H9 (cell line): ENCODE measurements around the gene STON2. TPM values are rescaled to one million over a fixed set of nuclear protein-coding genes. Genes with fewer than 3 reads are reported as not detected.

Source experiments
- DNase-seq: peaks from one replicate; pipeline ENCODE4 v3.0.0-alpha.2; 2017
- H2AFZ ChIP-seq: one replicate; pipeline ENCODE4 v1.6.1; 2013; ENCODE audit warnings: mild to moderate bottlenecking, low read length, control low read depth, moderate library complexity
- H2AK5ac ChIP-seq: 2 replicates; pipeline ENCODE4 v1.6.1; 2013; ENCODE audit warnings: low read length, control low read depth, mixed read lengths; ENCODE audit not compliant: insufficient read length
- H2BK120ac ChIP-seq: one replicate; pipeline ENCODE4 v1.6.1; 2013; ENCODE audit warnings: low read depth, mild to moderate bottlenecking, low read length, control low read depth, inconsistent platforms; ENCODE audit not compliant: poor library complexity, severe bottlenecking
- H2BK12ac ChIP-seq: 2 replicates; pipeline ENCODE4 v1.6.1; 2013; ENCODE audit warnings: low read length, control low read depth, mixed read lengths, low read depth; ENCODE audit not compliant: insufficient read length
- H2BK15ac ChIP-seq: 2 replicates; pipeline ENCODE4 v1.6.1; 2013; ENCODE audit warnings: low read depth, low read length, control low read depth
- H2BK20ac ChIP-seq: one replicate; pipeline ENCODE4 v1.6.1; 2013; ENCODE audit warnings: low read depth, mild to moderate bottlenecking, low read length, control low read depth, inconsistent platforms; ENCODE audit not compliant: poor library complexity, severe bottlenecking
- H2BK5ac ChIP-seq: 2 replicates; pipeline ENCODE4 v1.6.1; 2013; ENCODE audit warnings: low read length, control low read depth, mixed read lengths; ENCODE audit not compliant: insufficient read length
- H3K14ac ChIP-seq: 2 replicates; pipeline ENCODE4 v1.6.1; 2013; ENCODE audit warnings: low read length, control low read depth; ENCODE audit not compliant: insufficient read depth
- H3K18ac ChIP-seq: 2 replicates; pipeline ENCODE4 v1.6.1; 2013; ENCODE audit warnings: low read depth, mild to moderate bottlenecking, mixed read lengths, low read length, control low read depth; ENCODE audit not compliant: insufficient read length
- H3K23ac ChIP-seq: 2 replicates; pipeline ENCODE4 v1.6.1; 2013; ENCODE audit warnings: low read length, control low read depth, mixed read lengths, low read depth; ENCODE audit not compliant: insufficient read length
- H3K23me2 ChIP-seq: 2 replicates; pipeline ENCODE4 v1.6.1; 2013; ENCODE audit warnings: low read depth, mild to moderate bottlenecking, mixed read lengths, low read length, control low read depth; ENCODE audit not compliant: insufficient read length, poor library complexity, severe bottlenecking
- H3K27ac ChIP-seq: 2 replicates; pipeline ENCODE4 v1.5.1; 2013; ENCODE audit warnings: low read length, control low read depth, mixed read lengths, low read depth; ENCODE audit not compliant: insufficient read length
- H3K27me3 ChIP-seq: 2 replicates; pipeline ENCODE4 v1.6.1; 2013; ENCODE audit warnings: low read length, control low read depth, inconsistent platforms; ENCODE audit not compliant: insufficient read depth
- H3K4ac ChIP-seq: 2 replicates; pipeline ENCODE4 v1.6.1; 2013; ENCODE audit warnings: low read depth, mild to moderate bottlenecking, control low read depth, inconsistent platforms, low read length, moderate library complexity
- H3K4me1 ChIP-seq: 2 replicates; pipeline ENCODE4 v1.6.1; 2013; ENCODE audit warnings: low read length, control low read depth, inconsistent platforms; ENCODE audit not compliant: insufficient read depth
- H3K4me2 ChIP-seq: 2 replicates; pipeline ENCODE4 v1.6.1; 2013; ENCODE audit warnings: low read length, control low read depth, mixed read lengths; ENCODE audit not compliant: insufficient read length, insufficient read depth
- H3K56ac ChIP-seq: 2 replicates; pipeline ENCODE4 v1.6.1; 2013; ENCODE audit warnings: low read depth, mild to moderate bottlenecking, mixed read lengths, low read length, control low read depth; ENCODE audit not compliant: insufficient read length
- H3K79me1 ChIP-seq: 2 replicates; pipeline ENCODE4 v1.6.1; 2013; ENCODE audit warnings: low read depth, mild to moderate bottlenecking, moderate library complexity, low read length, control low read depth, inconsistent platforms; ENCODE audit not compliant: insufficient read depth, poor library complexity, severe bottlenecking
- H3K79me2 ChIP-seq: 2 replicates; pipeline ENCODE4 v1.6.1; 2013; ENCODE audit warnings: low read length, control low read depth, inconsistent platforms; ENCODE audit not compliant: insufficient read depth
- H3K9ac ChIP-seq: 2 replicates; pipeline ENCODE4 v1.6.1; 2013; ENCODE audit warnings: low read length, control low read depth, mixed read lengths; ENCODE audit not compliant: insufficient read length; ENCODE audit errors: extremely low read depth
- H3K9me3 ChIP-seq: one replicate; pipeline ENCODE4 v1.6.1; 2013; ENCODE audit warnings: low read depth, low read length, inconsistent platforms; ENCODE audit not compliant: control insufficient read depth
- H3T11ph ChIP-seq: one replicate; pipeline ENCODE4 v1.6.1; 2013; ENCODE audit warnings: mild to moderate bottlenecking, low read length, control low read depth, inconsistent platforms
- H4K20me1 ChIP-seq: one replicate; pipeline ENCODE4 v1.6.1; 2013; ENCODE audit not compliant: control insufficient read depth, insufficient read length, insufficient read depth
- H4K5ac ChIP-seq: 2 replicates; pipeline ENCODE4 v1.6.1; 2013; ENCODE audit warnings: low read depth, mild to moderate bottlenecking, mixed read lengths, low read length, control low read depth; ENCODE audit not compliant: insufficient read length
- H4K8ac ChIP-seq: replicated peaks from 2 replicates; pipeline ENCODE4 v1.6.1; 2013; ENCODE audit warnings: low read length, control low read depth, mixed read lengths, low read depth; ENCODE audit not compliant: insufficient read length
- H4K91ac ChIP-seq: 2 replicates; pipeline ENCODE4 v1.6.1; 2013; ENCODE audit warnings: low read depth, mild to moderate bottlenecking, moderate library complexity, mixed read lengths, low read length, control low read depth; ENCODE audit not compliant: insufficient read length
- H3K27ac Mint-ChIP-seq, 3 experiments: 2 replicates in 2 of 3; 3 replicates in 1 of 3; pipeline ENCODE4 v1.8.0; 2020 to 2021; ENCODE audit warnings: mixed read lengths in 3 of 3, mild to moderate bottlenecking in 1 of 3, moderate library complexity in 1 of 3
- H3K27me3 Mint-ChIP-seq: 2 replicates; pipeline ENCODE4 v1.8.0; 2021; ENCODE audit warnings: low read depth, mild to moderate bottlenecking, moderate library complexity, mixed read lengths
- H3K36me3 Mint-ChIP-seq, 3 experiments: 2 replicates in 2 of 3; 3 replicates in 1 of 3; pipeline ENCODE4 v1.8.0; 2020 to 2021; ENCODE audit warnings: low read depth in 3 of 3, mixed read lengths in 3 of 3; ENCODE audit not compliant: insufficient read depth in 1 of 3
- H3K4me1 Mint-ChIP-seq, 2 experiments: 2 replicates each; pipeline ENCODE4 v1.8.0; 2020; ENCODE audit warnings: mixed read lengths in 2 of 2
- H3K4me3 Mint-ChIP-seq, 2 experiments: 2 replicates in 1 of 2; 3 replicates in 1 of 2; pipeline ENCODE4 v1.8.0; 2020 to 2021; ENCODE audit warnings: mild to moderate bottlenecking in 2 of 2, mixed read lengths in 2 of 2, moderate library complexity in 1 of 2
- H3K9me3 Mint-ChIP-seq, 2 experiments: 2 replicates in 1 of 2; 3 replicates in 1 of 2; pipeline ENCODE4 v1.8.0; 2020; ENCODE audit warnings: mild to moderate bottlenecking in 2 of 2, mixed read lengths in 2 of 2, moderate library complexity in 1 of 2
- whole genome bisulfite sequencing: extraction: QIAGEN DNeasy Blood & Tissue Kit; methylation state at CpG from one replicate; pipeline ENCODE4 v1.1.7; 2013; ENCODE audit warnings: missing lambda C conversion rate, low lambda C conversion rate, mixed read lengths; ENCODE audit not compliant: insufficient read length; ENCODE audit errors: extremely low coverage; 5-methylcytosine and 5-hydroxymethylcytosine counted together
- total RNA-seq: library from RNA; stranded (reverse); gene quantifications from 2 replicates; pipeline ENCODE4 v1.2.1, GENCODE V29; 2021
- TF ChIP-seq, protein P1 (sequence below): fragments of 200-600 bp; sonication (generic); conservative IDR thresholded peaks from 3 replicates; pipeline ENCODE4 v1.8.0; 2021; ENCODE audit warnings: antibody characterized with exemption, mild to moderate bottlenecking

The STON2 gene
- total RNA-seq, 1 experiment from 2014 or later: 62.9 TPM

DNA sequence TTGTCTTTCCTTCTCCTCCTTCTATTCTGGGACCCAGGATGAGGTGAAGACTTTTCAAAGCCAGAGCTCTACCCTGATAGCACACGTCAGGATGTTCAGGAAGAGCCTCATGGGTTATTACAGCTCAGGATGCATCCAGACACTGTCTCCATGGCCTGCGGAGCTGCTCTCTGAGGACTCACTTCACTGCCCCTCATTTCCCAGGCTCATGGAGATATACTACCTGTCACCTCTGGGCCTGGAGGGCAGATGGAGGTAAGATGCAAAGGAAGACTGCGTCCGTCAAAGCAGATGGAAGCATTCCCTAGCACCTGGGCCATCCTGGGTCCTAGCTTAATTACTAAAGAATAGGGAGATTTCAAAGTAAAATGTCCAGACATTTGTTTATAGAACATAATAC is 32.6 kb downstream of the STON2 start:
- no peak overlapping the region for H3K9ac ChIP-seq
- WGBS: no CpG with 5 or more reads among the region's 4 CpGs
- no peak for DNase-seq
- no peak overlapping the region for H3K4me3 Mint-ChIP-seq
- TF ChIP-seq, protein P1, sequence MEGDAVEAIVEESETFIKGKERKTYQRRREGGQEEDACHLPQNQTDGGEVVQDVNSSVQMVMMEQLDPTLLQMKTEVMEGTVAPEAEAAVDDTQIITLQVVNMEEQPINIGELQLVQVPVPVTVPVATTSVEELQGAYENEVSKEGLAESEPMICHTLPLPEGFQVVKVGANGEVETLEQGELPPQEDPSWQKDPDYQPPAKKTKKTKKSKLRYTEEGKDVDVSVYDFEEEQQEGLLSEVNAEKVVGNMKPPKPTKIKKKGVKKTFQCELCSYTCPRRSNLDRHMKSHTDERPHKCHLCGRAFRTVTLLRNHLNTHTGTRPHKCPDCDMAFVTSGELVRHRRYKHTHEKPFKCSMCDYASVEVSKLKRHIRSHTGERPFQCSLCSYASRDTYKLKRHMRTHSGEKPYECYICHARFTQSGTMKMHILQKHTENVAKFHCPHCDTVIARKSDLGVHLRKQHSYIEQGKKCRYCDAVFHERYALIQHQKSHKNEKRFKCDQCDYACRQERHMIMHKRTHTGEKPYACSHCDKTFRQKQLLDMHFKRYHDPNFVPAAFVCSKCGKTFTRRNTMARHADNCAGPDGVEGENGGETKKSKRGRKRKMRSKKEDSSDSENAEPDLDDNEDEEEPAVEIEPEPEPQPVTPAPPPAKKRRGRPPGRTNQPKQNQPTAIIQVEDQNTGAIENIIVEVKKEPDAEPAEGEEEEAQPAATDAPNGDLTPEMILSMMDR: no peak
- no peaks in the 10 kb centered on the region for H3K27me3 Mint-ChIP-seq
- no peak overlapping the region for H2AK5ac ChIP-seq
- no peak overlapping the region for H4K5ac ChIP-seq
- H2BK20ac ChIP-seq: no peak overlapping the region
- no peak overlapping the region; a peak in 1 of 7 replicates for H3K27ac Mint-ChIP-seq
- H3K4me1 Mint-ChIP-seq: peaks cover 31 to 32% of the 10 kb centered on the region in 2 experiments
- no peak overlapping the region for H3K4ac ChIP-seq
- no peak overlapping the region for H3K56ac ChIP-seq
- no peak overlapping the region for H3K23ac ChIP-seq
- no peak overlapping the region for H2AFZ ChIP-seq
- H3K27ac ChIP-seq: no peak overlapping the region
- H3K4me2 ChIP-seq: no peak overlapping the region
- no peak overlapping the region for H3K18ac ChIP-seq
- no peak overlapping the region for H2BK120ac ChIP-seq
- H4K91ac ChIP-seq: no peak overlapping the region
- H3K4me1 ChIP-seq: no peaks in the 10 kb centered on the region
- H3K9me3 Mint-ChIP-seq: no peaks in the 10 kb centered on the region
- H2BK5ac ChIP-seq: no peak overlapping the region
- H4K20me1 ChIP-seq: no peaks in the 10 kb centered on the region
- H3K14ac ChIP-seq: no peak overlapping the region
- H3K23me2 ChIP-seq: no peaks in the 10 kb centered on the region
- no peaks in the 10 kb centered on the region for H3K27me3 ChIP-seq
- no peaks in the 10 kb centered on the region for H3K9me3 ChIP-seq
- no peak overlapping the region for H4K8ac ChIP-seq
- 0 out of 2 replicates have a peak, but pooled peaks cover 2% of the 10 kb centered on the region for H3K79me2 ChIP-seq
- H2BK12ac ChIP-seq: no peak overlapping the region
- H3K79me1 ChIP-seq: no peaks in the 10 kb centered on the region
- no peak overlapping the region for H2BK15ac ChIP-seq
- no peak overlapping the region for H3T11ph ChIP-seq
- H3K36me3 Mint-ChIP-seq: peaks cover 0 to 9% (median 0%) of the 10 kb centered on the region in 3 experiments; a peak in 2 of 7 replicates
